K562 (cell line): Measurements from ENCODE around the gene GFRA1. TPM values are rescaled to one million over a fixed set of nuclear protein-coding genes. Genes with fewer than 3 reads are reported as not detected.

Experiments
- ATAC-seq: fragments of 200-7000 bp; cut with Tn5 transposase; 3 replicates; pipeline ENCODE4 v1.9.1; 2020; ENCODE audit warnings: moderate library complexity
- BruUV-seq: library from RNA; stranded (reverse); fragments of 400-500 nt; replicated peaks from 2 replicates; lab custom pipeline; 2021; lab: Mats Ljungman, UMichigan
- CTCF ChIA-PET: fragments of 300-600 bp; formaldehyde crosslinking; extraction: SDS; loops from one replicate; lab custom pipeline; 2021; ENCODE audit warnings: low intra/inter-chr PET ratio; lab: Yijun Ruan, JAX
- POLR2A ChIA-PET: fragments of 300-600, 350-650 bp; sonication (Branson Sonifier 250); formaldehyde crosslinking; extraction: SDS; loops from one replicate; lab custom pipeline; 2021; ENCODE audit warnings: antibody characterized with exemption, inconsistent platforms; lab: Yijun Ruan, JAX
- DNase-seq, 4 experiments: peaks; one replicate each; pipeline versions ENCODE4 v3.0.0 to v3.0.0-alpha.2; 2011 to 2018; ENCODE audit warnings: low spot score in 3 of 4, mixed read lengths in 3 of 4; ENCODE audit errors: extremely low read depth in 1 of 4
- FAIRE-seq: peaks from 2 replicates; lab custom pipeline; 2011; peaks lifted over from hg19 to GRCh38; lab: Jason Lieb, UNC
- H2AFZ ChIP-seq: 2 replicates; pipeline ENCODE4 v1.6.0; 2011; ENCODE audit warnings: low read depth, low read length, control low read depth, inconsistent platforms
- H3K27ac ChIP-seq: fragments of 200-600 bp; 3 replicates; pipeline ENCODE4 v1.8.0; 2011; ENCODE audit warnings: low read depth, mild to moderate bottlenecking, control low read depth, inconsistent platforms, low read length, moderate library complexity, mixed read lengths; ENCODE audit errors: extremely low read depth
- H3K27me3 ChIP-seq, 2 experiments: fragments of 300-600 bp in 1 of 2; 2 replicates in 1 of 2; 3 replicates in 1 of 2; pipeline versions ENCODE4 v1.6.0 to v1.8.0; 2011; ENCODE audit warnings: inconsistent platforms in 2 of 2, low read length in 2 of 2, mild to moderate bottlenecking in 1 of 2, mixed read lengths in 1 of 2, moderate library complexity in 1 of 2; ENCODE audit not compliant: control insufficient read depth in 2 of 2, insufficient read depth in 2 of 2
- H3K36me3 ChIP-seq: fragments of 300-600 bp; 3 replicates; pipeline ENCODE4 v1.8.0; 2011; ENCODE audit warnings: mild to moderate bottlenecking, low read length, inconsistent platforms; ENCODE audit not compliant: control insufficient read depth, insufficient read depth
- H3K4me1 ChIP-seq, 2 experiments: fragments of 200-600 bp in 1 of 2; replicated peaks in 1 of 2; 2 replicates in 1 of 2; 3 replicates in 1 of 2; pipeline versions ENCODE4 v1.5.1 to v1.8.0; 2011; ENCODE audit warnings: inconsistent platforms in 2 of 2, low read length in 2 of 2, mild to moderate bottlenecking in 1 of 2, mixed read lengths in 1 of 2, moderate library complexity in 1 of 2; ENCODE audit not compliant: control insufficient read depth in 2 of 2, insufficient read depth in 2 of 2
- H3K4me2 ChIP-seq: 2 replicates; pipeline ENCODE4 v1.6.1; 2011; ENCODE audit warnings: low read length, control low read depth, inconsistent platforms, mixed read lengths; ENCODE audit not compliant: insufficient read depth
- H3K4me3 ChIP-seq: fragments of 200-600 bp; sonication (generic), shearing (Covaris generic); 2 replicates; pipeline ENCODE4 v1.5.1; 2016; ENCODE audit warnings: control low read depth, inconsistent platforms
- H3K79me2 ChIP-seq: fragments of 200-600 bp; 3 replicates; pipeline ENCODE4 v1.8.0; 2011; ENCODE audit warnings: low read length, inconsistent platforms; ENCODE audit not compliant: control insufficient read depth, insufficient read depth
- H3K9ac ChIP-seq, 2 experiments: 2 replicates each; pipeline versions ENCODE4 v1.6.0 to v1.6.1; 2011; ENCODE audit warnings: low read depth in 2 of 2, low read length in 2 of 2, control low read depth in 1 of 2, inconsistent platforms in 1 of 2, mild to moderate bottlenecking in 1 of 2, mixed read lengths in 1 of 2; ENCODE audit not compliant: insufficient read depth in 1 of 2
- H3K9me1 ChIP-seq: one replicate; pipeline ENCODE4 v1.6.0; 2011; ENCODE audit warnings: inconsistent platforms, mild to moderate bottlenecking, low read length, moderate library complexity; ENCODE audit not compliant: control insufficient read depth, insufficient read depth
- H3K9me3 ChIP-seq: replicated peaks from 2 replicates; pipeline ENCODE4 v1.5.1; 2011; ENCODE audit warnings: low read depth, low read length, inconsistent platforms; ENCODE audit not compliant: control insufficient read depth, insufficient read depth
- H4K20me1 ChIP-seq: replicated peaks from 2 replicates; pipeline ENCODE4 v1.6.1; 2011; ENCODE audit warnings: low read length, inconsistent platforms, mixed read lengths; ENCODE audit not compliant: control insufficient read depth, insufficient read depth
- ESRRA ChIP-seq: fragments of 450-650 bp; IDR thresholded peaks from 2 replicates; pipeline ENCODE4 v1.6.1; 2014; ENCODE audit warnings: low read depth, mild to moderate bottlenecking, moderate library complexity, borderline replicate concordance
- NFIX ChIP-seq: fragments of 250-450 bp; sonication (Bioruptor Pico); IDR thresholded peaks from 2 replicates; pipeline ENCODE4 v1.4.0; 2020; ENCODE audit warnings: low read depth, mild to moderate bottlenecking, moderate library complexity
- TBP ChIP-seq: optimal IDR thresholded peaks from 2 replicates; pipeline ENCODE3; 2011; ENCODE audit warnings: low read depth, low read length, improper control_type of control experiment
- ZNF24 ChIP-seq: fragments of 450-650 bp; IDR thresholded peaks from 2 replicates; pipeline ENCODE4 v1.6.1; 2016
- WGBS: fragments of 100-300 bp; shearing (Covaris generic); methylation state at CpG from one replicate; pipeline ENCODE4 v1.1.6; 2016; ENCODE audit warnings: low coverage, mixed read lengths; ENCODE audit not compliant: insufficient coverage; ENCODE audit errors: missing lambda C conversion rate; 5-methylcytosine and 5-hydroxymethylcytosine counted together
- in situ Hi-C: fragments of 300-500 bp; cut with MboI; formaldehyde crosslinking; loops from 4 replicates; pipeline ENCODE4 v1.15.0; 2018; ENCODE audit warnings: inconsistent platforms, mixed read lengths
- intact Hi-C: fragments of 100-400 bp; cut with micrococcal nuclease; formaldehyde crosslinking; loops from 2 replicates; pipeline ENCODE4 v1.14.2; 2022
- polyA plus RNA-seq, 8 experiments: library from polyadenylated mRNA; depleted of rRNA in 4 of 8; stranded (reverse) in 5 of 8; unstranded in 3 of 8; fragments of >200 nt; fragmentation: Nextera tagmentation in 2 of 8; fragmentation: Illumina TruSeq in 1 of 8; extraction: Ambion mirVana in 2 of 8; extraction: Trizol in 1 of 8; gene quantifications; 2 replicates each; pipeline versions ENCODE4 v1.2.1 to v1.2.3, GENCODE V29; 2011 to 2014; ENCODE audit warnings: inconsistent platforms in 1 of 8, missing spikeins in 1 of 8
- total RNA-seq, 7 experiments: library from RNA; depleted of rRNA in 6 of 7; stranded (reverse); fragments of >200 nt in 6 of 7; fragmentation: Illumina TruSeq in 2 of 7; extraction: Trizol in 2 of 7; gene quantifications; 2 replicates each; pipeline versions ENCODE4 v1.2.1 to v1.2.3, GENCODE V29; 2011 to 2021; ENCODE audit warnings: low replicate concordance in 1 of 7
- TF ChIP-seq, protein P1 (sequence below): fragments of 250-450 bp; sonication (Bioruptor Pico); IDR thresholded peaks from 2 replicates; pipeline ENCODE4 v1.5.0; 2021; ENCODE audit warnings: mild to moderate bottlenecking, borderline replicate concordance

Gene GFRA1
- total and polyA plus RNA-seq, 9 of the 15 experiments (the other 6 are each of a cell fraction or from before 2014, with no cell fraction given) = 0.04 TPM; not detected in 8

DNA sequence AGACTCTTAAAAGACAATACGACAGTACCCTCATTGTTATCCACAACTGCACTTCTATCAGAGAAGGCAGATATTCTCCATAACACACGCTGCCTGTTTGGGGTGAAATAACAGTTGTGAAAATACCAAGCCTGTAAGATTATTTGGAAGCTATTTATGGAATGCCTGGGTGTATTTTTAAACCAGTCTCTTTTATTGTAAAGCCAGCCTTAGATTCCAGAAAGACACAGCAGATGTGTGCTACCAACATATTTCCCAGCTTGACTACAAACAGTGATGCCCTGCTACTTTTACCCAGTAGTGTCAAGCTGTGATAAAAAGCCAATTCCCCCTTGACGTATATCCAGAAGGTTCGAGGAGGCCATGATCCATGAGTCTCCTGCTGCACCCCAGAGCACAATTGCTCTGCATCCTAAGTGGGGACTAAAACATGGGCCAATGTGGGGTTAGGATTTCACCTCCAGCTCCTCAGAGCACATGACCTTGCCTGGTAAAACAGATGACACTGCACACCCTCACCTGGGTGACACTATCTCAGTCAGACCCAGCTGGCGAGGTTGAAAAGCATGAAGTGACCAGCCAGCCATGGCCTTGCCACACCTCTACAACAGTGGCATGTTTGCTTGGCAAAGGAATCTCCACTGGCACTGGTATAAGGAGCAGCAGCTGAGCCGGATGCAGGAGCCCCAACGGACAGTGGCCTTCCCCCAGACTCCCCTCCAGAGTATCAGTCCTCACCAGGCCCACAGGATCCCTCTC is 62.2 kb downstream of the GFRA1 start:
- intact Hi-C loops = no loop called here
- Histone ChIP-seq H2AFZ (no peak overlapping the region), H4K20me1 (no peaks in the 10 kb centered on the region), H3K4me1 (no peaks in the 10 kb centered on the region), H3K27ac (no peak overlapping the region), H3K79me2 (no peaks in the 10 kb centered on the region), H3K9ac (no peak overlapping the region), H3K27me3 (no peaks in the 10 kb centered on the region; a peak in 1 of 5 replicates), H3K9me1 (no peaks in the 10 kb centered on the region), H3K4me3 (no peak overlapping the region), H3K4me2 (no peak overlapping the region), H3K9me3 (no peaks in the 10 kb centered on the region), H3K36me3 (no peaks in the 10 kb centered on the region)
- FAIRE-seq (no peak), ATAC-seq (no peak), DNase-seq (no peak)
- TF ChIP-seq ESRRA (no peak), ZNF24 (no peak), NFIX (CRISPR knock-in tag) (no peak), TBP (no peak)
- TF ChIP-seq, protein P1, sequence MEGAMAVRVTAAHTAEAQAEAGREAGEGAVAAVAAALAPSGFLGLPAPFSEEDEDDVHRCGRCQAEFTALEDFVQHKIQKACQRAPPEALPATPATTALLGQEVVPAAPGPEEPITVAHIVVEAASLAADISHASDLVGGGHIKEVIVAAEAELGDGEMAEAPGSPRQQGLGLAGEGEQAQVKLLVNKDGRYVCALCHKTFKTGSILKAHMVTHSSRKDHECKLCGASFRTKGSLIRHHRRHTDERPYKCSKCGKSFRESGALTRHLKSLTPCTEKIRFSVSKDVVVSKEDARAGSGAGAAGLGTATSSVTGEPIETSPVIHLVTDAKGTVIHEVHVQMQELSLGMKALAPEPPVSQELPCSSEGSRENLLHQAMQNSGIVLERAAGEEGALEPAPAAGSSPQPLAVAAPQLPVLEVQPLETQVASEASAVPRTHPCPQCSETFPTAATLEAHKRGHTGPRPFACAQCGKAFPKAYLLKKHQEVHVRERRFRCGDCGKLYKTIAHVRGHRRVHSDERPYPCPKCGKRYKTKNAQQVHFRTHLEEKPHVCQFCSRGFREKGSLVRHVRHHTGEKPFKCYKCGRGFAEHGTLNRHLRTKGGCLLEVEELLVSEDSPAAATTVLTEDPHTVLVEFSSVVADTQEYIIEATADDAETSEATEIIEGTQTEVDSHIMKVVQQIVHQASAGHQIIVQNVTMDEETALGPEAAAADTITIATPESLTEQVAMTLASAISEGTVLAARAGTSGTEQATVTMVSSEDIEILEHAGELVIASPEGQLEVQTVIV = no peak
- in situ Hi-C loops = no loop called here
- CTCF ChIA-PET = no interaction called here
- POLR2A ChIA-PET = interaction anchor here (0.7 kb wide), 1 partner anchor 19 kb away, joined by 4 read pairs; no protein-coding TSS in a partner anchor
- no TSS peak for BruUV-seq
- 3% methylated on average over 6 of the region's 7 CpGs for WGBS
